HG03108 (cell line): ENCODE results near the gene WDR38.

Experiments
- ATAC-seq: cut with Tn5 transposase; IDR thresholded peaks from one replicate; pipeline ENCODE4 v1.9.1; 2021; ENCODE audit warnings: moderate library complexity; ENCODE audit not compliant: unreplicated experiment

The WDR38 gene

GRCh38 chr9:124880501-124880900, 27.2 kb downstream of the WDR38 start:
- no peak for ATAC-seq

GRCh38 chr9:124881138-124881743, 28.0 kb downstream of the WDR38 start:
- no peak for ATAC-seq

GRCh38 chr9:124882231-124882630, 29.0 kb downstream of the WDR38 start:
- no peak for ATAC-seq

GRCh38 chr9:124884376-124884775, 31.1 kb downstream of the WDR38 start:
- ATAC-seq: no peak

GRCh38 chr9:124885551-124885950, 32.3 kb downstream of the WDR38 start:
- ATAC-seq: no peak

GRCh38 chr9:124886461-124886860, 33.2 kb downstream of the WDR38 start:
- no peak for ATAC-seq

- no peak for ATAC-seq
Measured at GRCh38 chr9:124886866-124887492, 33.7 kb downstream of the WDR38 start.

GRCh38 chr9:124887832-124888231, 34.6 kb downstream of the WDR38 start:
- no peak for ATAC-seq

GRCh38 chr9:124889006-124889405, 35.7 kb downstream of the WDR38 start:
- ATAC-seq: no peak

- ATAC-seq: no peak
Measured at GRCh38 chr9:124890179-124890578, 36.9 kb downstream of the WDR38 start.

- no peak for ATAC-seq
Measured at GRCh38 chr9:124894035-124894740, 40.9 kb downstream of the WDR38 start.

GRCh38 chr9:124894741-124895170, 41.5 kb downstream of the WDR38 start:
- no peak for ATAC-seq

GRCh38 chr9:124897570-124898460, 44.6 kb downstream of the WDR38 start:
- no peak for ATAC-seq

GRCh38 chr9:124899845-124900244, 46.6 kb downstream of the WDR38 start:
- ATAC-seq: no peak

GRCh38 chr9:124906966-124907365, 53.7 kb downstream of the WDR38 start:
- ATAC-seq: no peak
